RPMI7951 (cell line): ENCODE measurements around the gene PPDPF. TPM values are rescaled to one million over a fixed set of nuclear protein-coding genes. Genes with fewer than 3 reads are reported as not detected.

ENCODE experiments used
- DNase-seq: peaks from one replicate; pipeline ENCODE4 v3.0.0-alpha.2; 2012; ENCODE audit warnings: low read depth
- total RNA-seq: library from RNA; depleted of rRNA; stranded (reverse); fragments of >200 nt; shearing (Covaris generic); gene quantifications from 2 replicates; pipeline ENCODE4 v1.2.3, GENCODE V29; 2014

The PPDPF gene
- total RNA-seq, 1 experiment from 2014 or later: 140 TPM

DNA sequence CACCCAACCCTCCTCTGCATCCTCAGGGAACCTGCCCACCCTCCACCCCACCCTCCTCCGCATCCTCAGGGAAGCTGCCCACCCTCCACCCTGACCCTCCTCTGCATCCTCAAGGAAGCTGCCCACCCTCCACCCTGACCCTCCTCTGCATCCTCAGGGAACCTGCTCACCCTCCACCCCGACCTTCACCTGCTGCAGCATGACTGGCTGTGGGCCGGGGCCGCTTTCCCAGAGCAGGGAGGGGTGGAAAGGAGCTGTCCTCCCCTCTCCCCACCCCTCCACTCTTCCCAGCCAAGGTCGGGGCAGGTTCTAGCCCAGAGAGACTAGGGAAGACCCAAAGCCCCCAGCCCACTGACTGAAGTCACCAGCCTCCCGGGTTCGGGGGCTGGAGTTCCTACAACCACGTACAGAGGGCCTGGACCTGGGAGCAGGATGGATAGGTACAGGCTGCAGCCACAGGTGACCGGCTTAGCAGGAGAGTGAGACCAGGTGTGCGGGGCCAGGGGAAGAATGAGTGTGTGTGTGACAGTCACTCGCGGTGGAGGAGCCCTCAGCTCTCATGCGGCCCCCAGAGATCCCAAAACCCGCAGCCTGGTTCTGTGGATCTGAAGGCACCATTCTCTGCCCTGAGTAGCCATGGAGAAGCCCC, 33.3 kb upstream of the PPDPF start:
- DNase-seq: no peak

- no peak for DNase-seq
Measured at GRCh38 chr20:63487781-63488241, 32.8 kb upstream of the PPDPF start.

- DNase-seq: no peak
Measured at GRCh38 chr20:63488315-63489251, 32.0 kb upstream of the PPDPF start.

GRCh38 chr20:63490416-63490815, 30.1 kb upstream of the PPDPF start:
- DNase-seq: no peak

- DNase-seq: no peak
Measured at GRCh38 chr20:63491078-63491477, 29.5 kb upstream of the PPDPF start.

- no peak for DNase-seq
Measured at GRCh38 chr20:63491635-63492230, 28.8 kb upstream of the PPDPF start.

DNA sequence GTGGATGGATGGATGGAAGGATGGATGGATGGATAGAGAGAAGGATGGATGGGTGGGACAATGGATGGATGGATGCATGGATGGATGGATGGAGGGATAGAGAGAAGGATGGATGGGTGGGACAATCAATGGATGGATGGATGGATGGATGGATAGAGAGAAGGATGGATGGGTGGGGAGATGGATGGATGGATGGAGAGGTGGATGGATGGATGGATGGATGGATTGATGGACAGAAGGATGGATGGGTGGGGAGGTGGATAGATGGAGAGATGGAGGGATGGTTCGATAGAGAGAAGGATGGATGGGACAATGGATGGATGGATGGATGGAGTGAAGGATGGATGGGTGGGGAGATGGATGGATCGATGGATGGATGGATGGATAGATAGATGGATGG, 28.0 kb upstream of the PPDPF start:
- no peak for DNase-seq

DNA sequence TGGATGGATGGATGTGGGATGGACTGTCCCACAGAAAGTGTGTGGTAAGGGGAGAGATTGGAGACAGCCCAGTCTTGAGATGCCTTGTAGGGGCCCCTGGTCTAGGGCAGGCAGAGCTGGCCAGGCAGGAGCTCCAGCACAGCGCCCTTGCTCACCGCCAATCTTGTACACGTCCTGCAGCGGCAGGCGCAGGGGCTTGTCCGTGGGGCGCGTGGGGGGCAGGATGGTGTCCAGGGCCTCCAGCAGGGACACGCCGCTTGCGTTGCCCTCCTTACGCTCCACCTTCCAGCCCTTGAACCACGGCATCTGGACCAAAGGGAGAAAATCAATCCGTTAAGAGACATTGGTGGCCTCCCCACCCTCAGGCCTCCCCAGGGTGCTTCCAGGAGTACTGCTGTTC, 27.6 kb upstream of the PPDPF start:
- no peak for DNase-seq

GRCh38 chr20:63493563-63494020, 27.0 kb upstream of the PPDPF start:
- no peak for DNase-seq

GRCh38 chr20:63494084-63494419, 26.5 kb upstream of the PPDPF start:
- no peak for DNase-seq

- no peak for DNase-seq
Measured at GRCh38 chr20:63494420-63495166, 26.0 kb upstream of the PPDPF start.

DNA sequence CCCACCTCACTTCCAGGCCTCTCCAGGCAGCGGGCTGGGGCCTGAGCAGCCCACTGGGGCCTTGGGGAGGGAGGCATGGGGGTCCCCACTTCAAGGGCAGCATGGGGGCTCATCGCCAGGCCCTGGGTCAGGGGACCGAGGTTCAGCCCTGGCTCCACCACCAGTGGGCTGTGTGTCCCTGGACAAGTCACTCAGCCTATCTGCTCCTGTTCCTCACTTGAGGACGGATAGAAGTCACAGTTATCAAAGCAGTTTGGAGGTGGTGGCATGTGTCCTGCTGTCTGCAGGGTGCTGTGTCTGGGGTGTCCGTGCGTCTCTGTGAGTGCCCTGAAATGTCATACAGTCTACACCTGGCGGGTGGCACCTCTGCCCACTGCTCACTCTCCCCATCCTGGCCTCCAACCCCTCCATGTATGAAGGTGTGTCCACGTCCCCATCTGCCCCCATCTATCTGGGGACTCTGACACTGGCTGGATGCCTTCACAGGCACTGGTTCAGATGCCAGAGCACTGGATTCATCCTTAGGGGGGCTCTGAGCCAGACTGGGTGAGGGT, 25.3 kb upstream of the PPDPF start:
- DNase-seq: no peak

DNA sequence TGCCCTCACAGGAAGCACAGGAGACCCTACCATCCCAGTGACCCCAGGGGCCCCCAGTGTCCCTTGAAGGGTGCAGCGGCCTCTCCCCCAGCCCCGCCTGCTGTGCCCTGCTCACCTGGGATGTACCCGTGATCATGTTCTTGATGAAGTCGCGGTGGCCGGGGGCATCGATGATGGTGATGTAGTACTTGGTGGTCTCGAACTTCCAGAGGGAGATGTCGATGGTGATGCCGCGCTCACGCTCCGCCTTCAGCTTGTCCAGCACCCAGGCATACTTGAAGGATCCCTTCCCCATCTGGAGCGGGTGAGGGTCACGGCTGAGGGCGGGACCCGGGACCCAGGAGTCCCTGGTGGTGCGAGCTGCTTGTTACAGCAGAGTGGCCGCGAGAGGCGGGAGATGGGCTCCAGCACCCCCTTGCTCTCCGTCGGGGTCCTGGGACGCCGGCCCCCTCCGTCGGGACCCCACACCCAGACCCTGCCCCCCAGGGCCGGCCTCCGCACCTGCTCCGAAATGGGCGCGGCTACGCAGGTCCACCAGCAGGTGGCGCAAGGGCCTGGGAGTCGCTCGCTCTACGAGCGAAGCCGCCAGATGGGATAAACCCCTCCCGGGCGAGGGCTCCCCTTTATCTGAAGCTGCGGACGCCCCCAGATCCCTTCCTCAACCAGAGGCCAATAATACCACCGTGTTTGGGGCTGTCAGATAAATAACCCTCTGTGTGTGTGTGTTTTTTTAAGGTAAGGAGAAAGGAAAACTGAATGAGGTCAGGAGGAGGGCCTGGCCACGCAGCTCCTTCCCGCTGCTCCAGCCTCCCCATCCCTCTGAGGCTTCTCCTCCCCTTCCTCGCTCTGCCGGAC, 24.6 kb upstream of the PPDPF start:
- DNase-seq: peak; percentile 53

- DNase-seq: no peak
Measured at GRCh38 chr20:63496596-63497120, 23.9 kb upstream of the PPDPF start.

- DNase-seq: no peak
Measured at GRCh38 chr20:63497138-63497945, 23.2 kb upstream of the PPDPF start.

- peak; percentile 79 for DNase-seq
Measured at GRCh38 chr20:63497946-63498935, 22.3 kb upstream of the PPDPF start.

- no peak for DNase-seq
Measured at GRCh38 chr20:63498960-63499337, 21.6 kb upstream of the PPDPF start, which contains the start of gene EEF1A2. Gene EEF1A2, minus strand, starts transcription at chr20:63499083. Its CDS starts 1,320 bp downstream, at chr20:63497763.

GRCh38 chr20:63499338-63499969, 21.1 kb upstream of the PPDPF start:
- no peak for DNase-seq
